ENCODE measurements around the gene PEX11B. TPM values are rescaled to one million over a fixed set of nuclear protein-coding genes. Genes with fewer than 3 reads are reported as not detected.
"Not testable (repeated sequence)": the region's sequence is repeated elsewhere in the genome, so short reads cannot be mapped to it uniquely, and the experiment has no call there.

Gene PEX11B
- total and polyA plus RNA-seq, 2 of the 4 experiments (the other 2 are of a cell fraction), result 15.4 to 24.3 TPM

- H4K91ac ChIP-seq (ENCODE audit: insufficient read depth, low read depth, low read length), result no peak overlapping the region
- in situ Hi-C loops (cut with MboI; ENCODE audit: low sequenced_read_pairs), result loop anchor here (5.0 kb wide), 1 partner anchor 50 kb away; no protein-coding TSS in a partner anchor
- H3K4me3 ChIP-seq (ENCODE audit: insufficient read depth, low read depth, low read length), result no peak overlapping the region
- no peaks in the 10 kb centered on the region for H4K20me1 ChIP-seq (ENCODE audit: insufficient read depth, low read length)
- H2AFZ ChIP-seq (replicated peaks; ENCODE audit: low read length, poor library complexity), result no peak overlapping the region
- peaks cover 6% of the 10 kb centered on the region for H3K9me1 ChIP-seq (ENCODE audit: insufficient read depth, low read length)
- peak; percentile 24 for DNase-seq
- no peak overlapping the region for H3K18ac ChIP-seq (ENCODE audit: low read depth, low read length)
- CTCF ChIA-PET, result no interaction called here
- no peak overlapping the region for H3K23ac ChIP-seq (ENCODE audit: low read depth, low read length)
- POLR2A ChIA-PET (ENCODE audit: unreplicated experiment), result no interaction called here
- no peak overlapping the region for H4K8ac ChIP-seq (ENCODE audit: low read depth in 2 of 2, low read length in 2 of 2)
- no CpG with 5 or more reads among the region's 2 CpGs for WGBS, 2 experiments (ENCODE audit: extremely low coverage in 2 of 2, insufficient read length in 1 of 2)
- H2BK15ac ChIP-seq (ENCODE audit: low read depth, low read length), result no peak overlapping the region
- H2BK20ac ChIP-seq (ENCODE audit: low read depth, low read length), result no peak overlapping the region
- peaks cover 6% of the 10 kb centered on the region for H3K36me3 ChIP-seq (ENCODE audit: control insufficient read depth, insufficient read depth, low read length)
- no peak overlapping the region for H2AK9ac ChIP-seq (replicated peaks; ENCODE audit: low read depth, low read length, poor library complexity)
- dilution Hi-C loops (cut with HindIII; ENCODE audit: low sequenced_read_pairs, unreplicated experiment), result no loop called here
- no peak overlapping the region for H3K14ac ChIP-seq (replicated peaks; ENCODE audit: low read depth, low read length)
- no peak overlapping the region for H2BK5ac ChIP-seq (ENCODE audit: low read depth, low read length, poor library complexity, severe bottlenecking)
- peaks cover 17 to 41% of the 10 kb centered on the region in 2 experiments for H3K79me1 ChIP-seq (ENCODE audit: low read depth in 1 of 2, low read length in 2 of 2)
- H3K4ac ChIP-seq (ENCODE audit: low read depth, low read length), result no peak overlapping the region
- H3K9ac ChIP-seq (ENCODE audit: low read depth, low read length), result no peak overlapping the region
- H2AK5ac ChIP-seq (ENCODE audit: low read depth, low read length), result no peak overlapping the region
- H3K27ac ChIP-seq (ENCODE audit: insufficient read depth, low read length), result no peak overlapping the region
- peaks cover 11% of the 10 kb centered on the region for H3K4me1 ChIP-seq (ENCODE audit: control insufficient read depth, insufficient read depth, low read length)
- no peaks in the 10 kb centered on the region for H3K9me3 ChIP-seq (ENCODE audit: control insufficient read depth, insufficient read depth, low read length)
- BruUV-seq (replicated peaks), result no TSS peak
- H4K5ac ChIP-seq (ENCODE audit: low read depth, low read length), result no peak overlapping the region
- H3K4me2 ChIP-seq (ENCODE audit: low read depth, low read length), result no peak overlapping the region
- TF ChIP-seq CHD1 (IDR thresholded peaks at IDR 0.05; ENCODE audit: low read depth, low read length), result no peak
- peak; percentile 76 for TF ChIP-seq CEBPB (IDR thresholded peaks at IDR 0.05; ENCODE audit: low read depth, low read length)
- no peaks in the 10 kb centered on the region for H3K27me3 ChIP-seq (ENCODE audit: control insufficient read depth, insufficient read depth, low read length)
- no peak overlapping the region for H2BK120ac ChIP-seq (ENCODE audit: low read depth, low read length)
- ATAC-seq (ENCODE audit: low read depth), result no peak
- H3K56ac ChIP-seq (ENCODE audit: extremely low read depth, insufficient read depth, low read length), result no peak overlapping the region
- intact Hi-C loops (cut with micrococcal nuclease), result no loop called here
Observed at GRCh38 chr1:145922266-145922665, 3.7 kb upstream of the PEX11B start.

GRCh38 chr1:145920297-145920696 lies 1.8 kb upstream of the PEX11B start:
- H3K27ac ChIP-seq (ENCODE audit: insufficient read depth, low read length); H3K23ac ChIP-seq (ENCODE audit: low read depth, low read length); H2BK20ac ChIP-seq (ENCODE audit: low read depth, low read length); dilution Hi-C loops (cut with HindIII; ENCODE audit: low sequenced_read_pairs, unreplicated experiment); H3K4me1 ChIP-seq (ENCODE audit: control insufficient read depth, insufficient read depth, low read length); H3K56ac ChIP-seq (ENCODE audit: extremely low read depth, insufficient read depth, low read length); BruUV-seq (replicated peaks); H2BK15ac ChIP-seq (ENCODE audit: low read depth, low read length); H2AK5ac ChIP-seq (ENCODE audit: low read depth, low read length); H3K27me3 ChIP-seq (ENCODE audit: control insufficient read depth, insufficient read depth, low read length); H3K36me3 ChIP-seq (ENCODE audit: control insufficient read depth, insufficient read depth, low read length); H3K4me3 ChIP-seq (ENCODE audit: insufficient read depth, low read depth, low read length); H4K5ac ChIP-seq (ENCODE audit: low read depth, low read length); H3K4ac ChIP-seq (ENCODE audit: low read depth, low read length); CTCF ChIA-PET; intact Hi-C loops (cut with micrococcal nuclease); H3K18ac ChIP-seq (ENCODE audit: low read depth, low read length); ATAC-seq (ENCODE audit: low read depth); H3K9ac ChIP-seq (ENCODE audit: low read depth, low read length); H3K14ac ChIP-seq (replicated peaks; ENCODE audit: low read depth, low read length); H2BK120ac ChIP-seq (ENCODE audit: low read depth, low read length); H2AFZ ChIP-seq (replicated peaks; ENCODE audit: low read length, poor library complexity); DNase-seq; H3K9me1 ChIP-seq (ENCODE audit: insufficient read depth, low read length); H2AK9ac ChIP-seq (replicated peaks; ENCODE audit: low read depth, low read length, poor library complexity); H4K91ac ChIP-seq (ENCODE audit: insufficient read depth, low read depth, low read length); H4K20me1 ChIP-seq (ENCODE audit: insufficient read depth, low read length); H3K9me3 ChIP-seq (ENCODE audit: control insufficient read depth, insufficient read depth, low read length); H4K8ac ChIP-seq (ENCODE audit: low read depth in 2 of 2, low read length in 2 of 2); H3K4me2 ChIP-seq (ENCODE audit: low read depth, low read length); H2BK5ac ChIP-seq (ENCODE audit: low read depth, low read length, poor library complexity, severe bottlenecking): not testable (repeated sequence)
- no CpG with 5 or more reads among the region's 4 CpGs for WGBS, 2 experiments (ENCODE audit: extremely low coverage in 2 of 2, insufficient read length in 1 of 2)
- in situ Hi-C loops (cut with MboI; ENCODE audit: low sequenced_read_pairs), result loop anchor here (5.0 kb wide), 1 partner anchor 48 kb away; no protein-coding TSS in a partner anchor
- peaks cover 15 to 31% of the 10 kb centered on the region in 2 experiments for H3K79me1 ChIP-seq (ENCODE audit: low read depth in 1 of 2, low read length in 2 of 2)
- POLR2A ChIA-PET (ENCODE audit: unreplicated experiment), result interaction anchor here (0.7 kb wide), 1 partner anchor 13 kb away, joined by 5 read pairs; no protein-coding TSS in a partner anchor

All from IMR-90 (cell line).